GM21381 (cell line): ENCODE results near the gene PARD3B.
"Not testable (repeated sequence)": the region's sequence is repeated elsewhere in the genome, so short reads cannot be mapped to it uniquely, and the experiment has no call there.

Source experiments
- ATAC-seq: cut with Tn5 transposase; IDR thresholded peaks from one replicate; pipeline ENCODE4 v1.9.1; 2021; ENCODE audit warnings: mild to moderate bottlenecking, moderate library complexity; ENCODE audit not compliant: unreplicated experiment

The PARD3B gene

DNA sequence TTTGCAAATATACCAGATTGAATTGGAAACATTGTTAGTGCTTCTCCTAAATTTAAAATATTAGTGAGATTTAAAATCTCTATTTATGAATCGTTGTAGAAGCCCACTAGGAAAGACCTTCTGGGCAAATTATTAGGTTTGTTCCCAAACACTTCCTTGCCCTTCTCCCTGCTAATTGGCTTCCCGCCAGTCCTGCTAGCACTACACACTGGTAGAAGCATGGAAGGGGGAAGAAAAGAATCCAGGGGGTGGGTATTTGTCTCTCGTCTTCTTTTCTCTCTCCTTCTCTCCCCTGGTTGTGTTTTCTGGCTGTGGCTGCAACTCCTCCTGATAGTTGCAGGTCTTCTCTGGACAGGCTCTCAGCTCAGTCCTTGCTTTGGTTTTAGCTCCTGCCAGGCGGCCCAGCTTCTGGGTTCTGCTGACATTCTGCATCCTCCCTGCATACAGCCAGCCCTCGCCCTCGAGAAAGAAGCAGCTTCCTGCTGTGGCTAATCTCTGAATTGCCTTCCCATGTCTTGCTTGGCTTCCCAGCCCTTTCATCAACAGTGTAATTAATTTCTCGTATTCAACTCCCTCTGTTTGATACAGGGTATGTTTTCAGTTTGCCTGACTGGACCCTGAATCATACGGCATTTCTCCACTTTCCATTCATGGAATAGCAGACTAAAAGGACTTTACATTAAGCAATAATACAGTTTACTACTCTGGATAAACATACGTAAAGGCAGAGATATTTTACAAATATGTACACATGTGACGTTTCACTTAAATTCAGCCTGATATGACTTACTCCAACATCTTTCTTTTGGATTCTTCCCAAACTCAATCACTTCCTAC is 6.9 kb upstream of the PARD3B start:
- no peak for ATAC-seq

DNA sequence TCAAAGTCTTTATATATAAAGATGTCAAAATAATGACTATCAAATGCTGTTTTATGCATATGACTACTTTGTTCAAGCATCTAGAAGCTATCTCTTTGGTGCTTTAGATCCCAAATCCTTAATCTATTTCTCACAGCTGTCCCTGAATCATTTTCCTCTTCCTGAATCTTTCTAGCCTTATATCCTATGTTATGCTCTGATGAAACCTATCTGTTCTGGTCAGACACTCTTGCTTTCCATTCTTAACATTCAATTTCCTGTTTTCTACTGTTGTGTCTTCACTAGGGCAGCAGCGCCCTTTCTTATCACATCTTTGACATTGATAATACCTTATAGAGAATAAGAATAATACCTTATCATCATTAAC is 6.3 kb upstream of the PARD3B start:
- no peak for ATAC-seq

DNA sequence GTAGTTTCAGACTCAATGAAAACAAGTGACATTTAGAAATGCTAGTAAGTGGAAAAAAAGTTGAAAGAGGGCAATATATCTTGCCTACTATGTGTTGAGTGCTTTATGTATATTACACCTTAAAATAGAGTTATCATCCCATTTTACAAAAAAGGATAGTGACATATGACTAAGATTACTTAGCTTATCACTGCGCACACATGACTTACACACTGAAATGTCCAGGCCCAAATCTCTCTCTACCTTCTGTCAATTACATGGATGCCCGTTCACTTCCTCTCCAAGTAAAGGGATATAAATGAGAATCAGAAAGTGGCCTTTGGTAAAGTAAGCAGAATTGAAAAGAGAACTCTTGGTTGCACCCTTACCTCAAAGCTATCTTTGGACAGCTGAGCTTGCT is 3.6 kb upstream of the PARD3B start:
- no peak for ATAC-seq

DNA sequence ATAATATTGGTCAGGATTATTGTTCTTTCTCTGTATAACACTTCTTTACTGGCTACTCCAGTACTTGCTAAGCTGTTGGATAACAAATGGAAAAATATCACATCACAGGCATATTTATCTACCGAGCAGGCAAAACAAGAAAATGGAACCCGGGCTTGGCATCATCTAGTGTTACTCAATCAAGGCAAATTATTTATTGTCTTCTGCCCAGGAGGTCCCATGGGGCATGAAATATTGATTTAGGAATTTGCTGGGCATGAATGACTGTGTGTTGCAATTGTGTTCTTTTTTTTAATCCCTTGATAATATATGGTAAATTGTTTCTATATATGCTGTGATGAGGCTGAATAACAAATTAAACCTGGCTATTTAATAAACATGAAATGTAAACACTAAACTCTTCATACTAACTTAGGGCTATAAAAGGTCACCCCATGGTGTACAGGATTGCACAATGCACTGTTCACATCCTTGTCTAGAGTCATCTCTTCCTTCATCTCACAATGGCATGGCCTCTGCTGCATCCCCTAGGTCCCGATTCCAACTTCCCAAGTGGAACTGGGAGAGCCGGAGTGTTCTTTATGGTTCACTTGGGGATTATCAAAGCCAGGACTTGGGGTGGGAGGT is 2.2 kb upstream of the PARD3B start:
- ATAC-seq, result no peak

DNA sequence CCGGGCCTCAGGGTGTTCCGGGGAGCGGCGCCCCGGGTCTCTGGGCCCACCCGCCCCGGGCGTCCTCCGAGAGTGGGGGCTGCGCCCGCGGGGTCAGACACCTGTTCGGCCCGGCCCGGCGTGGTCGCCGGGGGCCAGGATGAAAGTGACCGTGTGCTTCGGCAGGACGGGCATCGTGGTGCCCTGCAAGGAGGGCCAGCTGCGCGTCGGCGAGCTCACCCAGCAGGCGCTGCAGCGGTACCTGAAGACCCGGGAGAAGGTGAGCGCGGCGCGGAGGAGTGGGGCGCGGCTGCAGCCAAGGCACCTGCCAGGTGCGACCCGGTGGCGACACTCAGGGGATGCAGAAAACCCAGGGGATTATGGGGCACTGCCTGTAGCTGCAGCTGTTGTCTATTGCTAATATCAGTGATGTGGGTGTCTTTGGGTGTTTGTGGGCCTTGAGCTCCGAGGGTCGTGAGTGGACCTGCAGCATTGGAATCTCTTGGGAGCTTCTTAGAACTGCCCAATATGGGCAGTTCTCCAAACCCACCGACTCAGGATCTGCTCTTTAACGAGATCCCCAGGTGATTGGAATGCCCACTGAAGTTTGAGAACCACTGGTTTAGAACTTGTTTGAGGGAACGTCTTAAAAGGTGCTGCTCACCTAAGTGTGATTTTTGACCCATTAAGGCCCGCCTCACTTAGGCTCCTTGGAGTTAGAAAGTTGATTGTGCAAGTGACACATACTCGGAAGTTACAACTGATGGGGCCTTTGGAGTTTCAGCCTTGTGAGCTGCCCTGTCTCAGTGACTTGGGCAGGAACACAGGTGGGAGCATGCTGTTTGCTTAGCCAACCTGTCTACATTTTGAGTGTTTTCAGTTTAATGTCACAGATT is 823 bp downstream of the PARD3B start:
- peak; percentile 7 for ATAC-seq

DNA sequence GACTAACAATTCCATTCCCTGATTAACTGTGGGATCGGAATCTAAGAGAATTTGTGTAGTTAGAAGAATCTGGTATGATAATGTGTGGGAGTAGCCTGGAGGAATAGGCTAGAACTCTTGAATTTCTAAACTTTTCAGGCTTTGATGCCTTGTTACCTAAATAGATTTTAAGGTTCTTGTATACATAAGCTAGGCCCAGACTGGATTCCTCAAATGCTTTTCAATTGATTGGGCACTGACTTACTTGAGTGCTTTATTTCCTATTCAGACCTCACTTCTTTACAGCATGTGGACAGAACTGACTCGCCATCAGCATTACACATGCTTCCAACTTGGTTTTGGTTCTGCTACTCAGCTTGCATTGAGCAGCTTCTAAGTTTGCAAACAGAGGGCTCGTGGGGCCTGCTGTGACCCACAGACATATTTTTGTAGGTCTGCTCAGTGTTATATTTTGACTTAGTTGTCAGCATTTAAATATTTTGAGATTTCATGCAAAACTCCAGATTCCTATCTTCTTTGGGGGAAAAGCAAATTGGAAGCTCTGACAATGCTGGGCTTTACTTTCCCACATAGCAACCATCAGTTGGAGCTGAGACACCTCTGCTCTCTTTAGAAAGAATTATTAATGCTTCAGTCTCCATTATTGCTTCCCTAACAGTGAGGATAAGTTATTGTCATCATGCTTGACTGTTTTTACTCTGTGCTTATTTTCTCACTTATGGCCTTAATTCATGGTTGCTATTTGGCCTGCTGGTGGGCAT is 5.7 kb downstream of the PARD3B start:
- no peak for ATAC-seq

DNA sequence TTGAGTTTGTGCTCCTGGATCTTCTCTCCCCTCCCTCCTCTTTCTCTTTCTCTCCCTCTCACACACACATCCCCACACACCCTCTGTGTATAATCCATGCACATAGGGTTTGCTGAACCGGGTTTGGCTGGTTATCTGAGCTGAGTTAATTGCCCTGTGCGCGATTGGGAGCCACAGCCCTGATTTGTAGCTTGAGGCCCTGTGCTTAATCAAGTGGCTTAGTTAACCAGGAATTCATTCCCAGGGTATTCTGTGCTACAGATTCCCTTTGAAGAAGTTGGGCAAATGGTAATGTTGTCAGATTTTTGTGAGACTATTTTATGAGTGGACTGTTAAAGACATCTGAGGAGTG is 6.2 kb downstream of the PARD3B start:
- ATAC-seq, result no peak

DNA sequence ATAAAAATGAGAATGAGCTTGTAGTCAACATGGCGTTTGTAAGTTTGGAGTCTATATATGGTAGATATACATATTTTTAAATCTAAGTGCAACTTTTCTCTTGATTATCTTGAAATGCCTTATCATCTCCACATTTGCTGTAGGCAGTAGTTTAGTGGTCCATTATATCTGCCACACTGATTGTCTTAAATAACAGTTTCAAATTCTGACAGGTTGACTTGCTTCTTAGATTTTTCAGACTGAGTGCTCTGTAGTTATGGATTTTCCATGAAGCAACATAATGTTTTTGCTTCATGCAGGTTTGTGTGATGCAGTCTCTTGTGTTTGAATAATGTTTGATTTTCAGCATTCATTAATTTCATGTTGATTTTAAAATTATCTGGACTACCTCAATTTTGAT is 12.3 kb downstream of the PARD3B start:
- ATAC-seq, result no peak

DNA sequence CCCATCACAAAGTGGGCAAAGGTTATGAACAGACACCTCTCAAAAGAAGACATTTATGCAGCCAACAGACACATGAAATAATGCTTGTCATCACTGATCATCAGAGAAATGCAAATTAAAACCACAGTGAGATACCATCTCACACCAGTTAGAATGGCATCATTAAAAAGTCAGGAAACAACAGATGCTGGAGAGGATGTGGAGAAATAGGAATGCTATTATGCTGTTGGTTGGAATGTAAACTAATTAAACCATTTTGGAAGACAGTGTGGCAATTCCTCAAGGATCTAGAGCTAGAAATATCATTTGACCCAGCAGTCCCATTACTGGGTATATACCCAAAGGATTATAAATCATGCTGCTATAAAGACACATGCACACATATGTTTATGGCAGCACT is 14.1 kb downstream of the PARD3B start:
- not testable (repeated sequence) for ATAC-seq

DNA sequence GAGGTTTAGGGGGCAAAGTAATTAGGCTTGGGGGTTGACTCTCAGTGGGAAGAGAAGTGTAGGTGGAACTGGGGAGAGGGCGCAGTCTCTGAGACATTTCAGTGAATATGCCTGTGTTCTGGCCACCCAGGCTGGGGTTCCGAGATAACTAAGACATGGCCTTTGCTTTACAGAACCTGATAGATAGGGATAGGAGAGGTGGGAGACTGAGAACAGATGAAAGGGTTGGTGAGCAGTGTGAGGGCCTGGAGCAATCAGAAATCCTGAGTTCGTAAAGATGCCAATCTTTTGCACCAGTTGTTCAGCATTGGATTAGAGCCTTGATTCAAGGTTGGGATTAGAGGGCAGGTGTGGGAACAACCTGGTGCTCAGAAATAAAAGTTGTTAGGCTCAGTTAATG is 15.6 kb downstream of the PARD3B start:
- no peak for ATAC-seq

DNA sequence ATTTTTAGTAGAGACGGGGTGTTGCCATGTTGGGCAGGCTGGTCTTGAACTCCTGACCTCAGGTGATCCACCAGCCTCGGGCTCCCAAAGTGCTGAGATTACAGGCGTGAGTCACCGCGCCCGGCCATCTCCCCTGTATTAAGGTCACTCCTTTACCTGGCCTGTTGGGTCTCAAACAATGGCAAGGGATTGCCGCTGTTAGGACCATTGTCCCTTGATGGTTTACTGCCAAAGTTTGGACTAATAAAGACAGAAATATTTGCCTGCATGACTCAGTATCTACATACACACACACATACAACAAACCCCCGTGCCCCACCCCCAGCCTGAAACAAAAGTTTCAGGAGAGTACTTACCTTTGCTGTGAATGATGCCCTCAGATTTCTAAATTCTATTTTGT is 16.5 kb downstream of the PARD3B start:
- no peak for ATAC-seq

DNA sequence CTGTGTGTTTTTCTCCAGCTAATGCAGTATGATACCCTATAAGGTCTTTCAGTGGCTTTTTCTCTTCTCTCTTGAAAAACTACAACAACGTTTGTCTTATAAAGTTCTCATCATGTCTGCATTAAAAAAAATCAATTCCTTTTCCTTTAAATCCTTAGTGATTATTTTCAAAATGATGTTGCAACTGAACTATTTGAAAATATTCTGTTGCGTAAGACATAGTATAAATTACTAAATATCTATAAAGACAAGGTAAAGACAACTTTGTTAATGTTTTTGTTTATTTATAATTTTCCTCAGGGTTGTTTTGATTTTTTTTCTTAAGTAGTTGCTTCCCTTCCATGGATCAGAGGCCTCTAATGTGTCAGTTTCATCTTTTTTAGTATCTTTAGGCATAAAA is 21.2 kb downstream of the PARD3B start:
- ATAC-seq, result no peak

DNA sequence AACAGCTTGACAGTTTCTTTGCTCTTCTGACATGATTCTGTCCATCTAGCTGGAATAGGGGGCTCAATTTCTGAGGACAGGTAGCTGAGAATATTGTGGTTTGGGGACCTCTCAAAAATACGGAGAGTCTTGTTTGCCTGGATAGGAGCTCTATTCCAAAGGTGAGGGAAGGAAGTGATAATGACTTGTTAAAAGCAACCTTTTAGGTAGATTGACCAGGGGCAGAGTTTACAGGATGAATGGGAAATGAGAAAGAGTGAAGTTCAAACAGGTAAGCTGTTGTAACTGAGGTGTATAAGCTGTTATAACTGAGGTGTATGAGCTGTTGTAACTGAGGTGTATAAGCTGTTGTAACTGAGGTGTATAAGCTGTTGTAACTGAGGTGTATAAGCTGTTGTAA is 25.1 kb downstream of the PARD3B start:
- ATAC-seq, result no peak

DNA sequence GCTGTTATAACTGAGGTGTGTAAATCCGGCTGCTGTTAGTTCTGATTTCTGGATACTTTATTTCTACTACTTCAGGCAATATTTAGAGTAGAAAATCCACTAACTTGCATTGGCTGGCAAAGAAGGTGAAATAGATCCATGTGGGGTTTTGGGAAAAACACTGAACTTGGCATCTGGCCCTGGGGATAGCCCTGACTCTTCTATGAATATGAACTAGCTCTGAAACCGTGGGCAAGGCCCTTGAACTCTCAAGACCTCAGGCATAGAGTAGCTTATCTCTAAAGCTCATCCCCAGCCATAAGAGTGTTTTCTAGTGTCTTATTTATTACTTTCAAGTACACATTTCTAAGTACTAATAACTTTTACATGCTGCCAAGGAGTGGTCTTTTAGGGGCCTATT is 25.8 kb downstream of the PARD3B start:
- ATAC-seq, result no peak

DNA sequence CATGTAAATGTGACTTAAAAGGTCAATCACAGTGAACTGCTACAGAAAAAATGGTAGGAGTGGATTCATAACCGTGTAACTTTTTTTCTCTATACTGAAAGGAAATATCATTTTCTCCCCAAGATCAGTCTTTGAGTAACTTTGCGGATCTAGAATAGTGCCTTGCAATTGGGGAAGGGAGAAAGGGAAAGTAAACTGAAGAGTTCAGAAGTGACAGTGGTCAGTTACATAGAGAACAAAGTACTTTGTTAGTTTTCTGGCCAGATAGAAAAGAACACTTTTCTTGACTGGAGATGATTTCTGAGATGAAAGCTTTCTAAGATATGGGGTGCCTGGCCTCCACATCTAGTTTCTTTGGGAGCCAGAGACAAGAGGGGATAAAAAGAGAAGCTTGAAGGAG is 26.6 kb downstream of the PARD3B start:
- ATAC-seq, result no peak

DNA sequence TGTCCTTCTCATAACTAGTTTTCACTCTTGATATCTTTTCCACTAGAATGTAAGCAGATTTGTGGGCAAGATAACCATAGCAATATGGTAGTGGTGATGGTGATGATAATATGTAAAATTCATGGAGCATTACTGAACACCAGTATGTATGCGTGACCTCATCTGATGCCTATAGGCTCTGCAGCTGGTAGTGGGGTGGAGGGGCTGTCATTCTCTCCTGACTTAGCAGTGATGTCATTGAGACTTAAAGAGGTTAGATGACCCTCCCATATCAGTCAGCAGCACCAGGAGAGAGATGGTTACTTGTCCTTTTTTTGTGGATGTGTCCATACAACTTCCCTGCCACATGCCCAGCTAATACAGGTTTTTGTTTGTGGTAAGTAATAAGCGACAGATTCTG is 27.9 kb downstream of the PARD3B start:
- ATAC-seq, result no peak

DNA sequence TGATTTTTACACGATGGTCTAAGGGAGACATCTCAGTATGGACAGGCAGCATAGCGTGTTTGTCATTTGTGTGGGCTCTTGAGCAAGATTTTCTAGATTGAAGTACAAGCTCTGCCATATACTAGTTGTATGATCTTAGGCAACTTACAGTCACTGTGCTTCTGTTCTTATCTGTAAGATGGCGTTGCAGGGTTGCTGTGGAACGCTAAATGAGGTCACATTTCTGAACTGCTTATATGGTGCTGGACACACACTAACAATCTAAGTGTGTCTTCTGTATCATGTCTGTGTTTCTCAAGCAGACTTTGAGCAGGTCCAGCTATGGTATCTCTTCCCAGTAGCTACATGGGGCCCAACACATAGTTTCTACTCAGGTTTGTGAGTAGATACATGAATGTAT is 29.2 kb downstream of the PARD3B start:
- ATAC-seq, result no peak

DNA sequence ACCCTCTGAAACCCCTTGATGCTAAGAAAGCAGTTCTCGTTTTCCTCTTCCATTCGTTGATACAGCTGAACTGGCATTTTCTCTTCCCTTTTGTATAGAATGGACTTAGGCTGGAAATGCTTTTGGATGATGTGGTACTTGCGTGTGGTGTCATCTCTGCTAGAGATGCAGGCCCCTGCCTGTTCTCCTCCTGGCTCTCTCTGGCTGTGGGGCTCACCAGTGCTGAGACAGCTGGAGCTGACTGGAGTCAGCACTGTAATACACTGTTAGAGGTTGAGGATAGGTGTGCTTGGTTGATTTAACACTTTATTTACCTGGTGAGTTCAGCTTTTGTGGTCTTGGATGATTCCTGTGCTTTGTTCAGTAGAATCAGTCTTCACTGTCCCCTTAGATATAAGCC is 30.2 kb downstream of the PARD3B start:
- no peak for ATAC-seq

DNA sequence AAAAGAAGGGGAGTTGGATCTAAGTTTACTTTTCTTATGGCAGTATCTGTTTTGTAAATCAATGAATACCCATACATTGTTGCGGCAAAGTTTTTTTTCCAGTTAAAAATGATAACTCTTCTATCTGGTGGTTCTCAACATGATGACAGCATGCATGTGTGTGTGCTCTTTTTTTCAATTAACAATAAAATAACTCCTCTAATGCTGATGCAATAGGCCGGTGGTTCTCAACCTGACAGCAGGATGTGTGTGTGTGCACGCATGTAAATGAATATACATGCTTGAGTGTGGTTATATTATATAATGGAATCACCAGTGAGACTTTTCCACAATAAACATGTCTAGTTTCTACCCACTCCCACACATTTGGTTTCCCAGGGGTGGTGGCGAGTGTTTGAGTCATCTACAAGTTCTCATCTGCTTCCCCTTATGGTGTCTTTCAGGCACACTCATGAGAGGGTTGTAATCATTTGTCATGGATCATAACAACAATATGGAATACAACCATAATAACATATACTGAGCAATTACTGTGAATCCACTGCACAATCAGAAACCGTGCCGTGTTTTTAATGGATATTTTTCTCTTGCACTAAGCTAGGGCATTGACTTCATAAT is 31.2 kb downstream of the PARD3B start:
- ATAC-seq, result no peak

DNA sequence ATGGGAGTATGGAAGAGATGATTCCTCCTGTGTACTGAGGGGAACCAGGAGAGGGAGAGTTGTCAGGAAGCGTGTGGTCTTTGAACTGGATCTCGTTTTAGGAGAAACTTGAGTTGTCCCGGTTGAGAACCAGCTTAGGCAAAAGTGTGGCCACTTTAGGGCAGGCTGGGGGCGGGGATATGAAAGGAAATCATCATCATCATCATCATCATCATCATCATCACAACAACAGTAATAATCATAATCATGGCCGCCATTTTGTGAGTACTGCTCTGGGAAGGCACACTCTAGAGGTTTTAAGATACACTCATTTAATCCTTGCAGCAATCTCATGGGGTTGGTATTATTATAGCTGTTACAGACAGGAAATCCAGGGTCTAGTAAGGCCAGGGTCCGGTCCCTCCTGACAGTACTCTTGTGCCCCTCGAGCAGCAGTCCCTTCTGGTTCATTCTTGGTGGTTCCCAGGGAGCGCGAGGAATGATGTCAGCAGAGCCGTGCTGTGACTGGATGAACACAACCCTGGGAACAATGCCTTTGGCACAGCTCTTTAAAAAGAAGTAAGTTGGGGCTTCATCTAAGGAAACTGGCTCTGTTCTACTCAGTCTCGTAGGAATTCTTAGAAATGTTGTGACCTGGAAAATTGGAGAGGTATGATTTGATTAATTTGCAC is 33.8 kb downstream of the PARD3B start:
- ATAC-seq, result no peak
